Esophagus (tissue), 2 donors: ENCODE results near the gene SREBF2. TPM values are rescaled to one million over a fixed set of nuclear protein-coding genes. Genes with fewer than 3 reads are reported as not detected.
A peak's percentile ranks its signal among the peaks of the same experiment; 100 is the strongest.

Experiments
- H3K27ac ChIP-seq, 2 donors: one replicate each; pipeline ENCODE4 v1.5.1; 2013; ENCODE audit warnings: low read depth in 2 of 2, mild to moderate bottlenecking in 2 of 2, inconsistent platforms in 1 of 2, low read length in 1 of 2, moderate library complexity in 1 of 2
- H3K27me3 ChIP-seq, 2 donors: one replicate each; pipeline ENCODE4 v1.6.1; 2013; ENCODE audit warnings: low read length in 2 of 2, control low read depth in 1 of 2, mild to moderate bottlenecking in 1 of 2; ENCODE audit not compliant: insufficient read depth in 2 of 2, control insufficient read depth in 1 of 2
- H3K36me3 ChIP-seq, 2 donors: one replicate each; pipeline ENCODE4 v1.6.1; 2013; ENCODE audit warnings: low read length in 1 of 2; ENCODE audit not compliant: control insufficient read depth in 2 of 2, insufficient read depth in 2 of 2
- H3K4me1 ChIP-seq, 2 donors: one replicate each; pipeline ENCODE4 v1.6.1; 2013; ENCODE audit warnings: low read length in 1 of 2; ENCODE audit not compliant: control insufficient read depth in 2 of 2, insufficient read depth in 2 of 2
- H3K4me3 ChIP-seq, 2 donors: one replicate each; pipeline ENCODE4 v1.5.1; 2013; ENCODE audit warnings: low read length in 2 of 2, mild to moderate bottlenecking in 2 of 2, low read depth in 1 of 2, moderate library complexity in 1 of 2
- H3K9me3 ChIP-seq, 2 donors: one replicate each; pipeline ENCODE4 v1.6.1; 2013; ENCODE audit warnings: mild to moderate bottlenecking in 2 of 2, low read depth in 1 of 2, low read length in 1 of 2, moderate library complexity in 1 of 2; ENCODE audit not compliant: control insufficient read depth in 2 of 2, insufficient read depth in 1 of 2
- WGBS, 2 donors: extraction: QIAGEN DNeasy Blood & Tissue Kit; methylation state at CpG; one replicate each; pipeline ENCODE4 v1.1.7; 2013; 5-methylcytosine and 5-hydroxymethylcytosine counted together
- polyA plus RNA-seq, 2 donors: library from polyadenylated mRNA; stranded (reverse); fragments of 200-250 nt; gene quantifications; one replicate each; pipeline ENCODE4 v1.2.3, GENCODE V29; 2013
- donor health status: healthy with polysubstance abuse.
- donor health status: Bipolar disorder and iron deficiency.

The SREBF2 gene
- 10 to 100 TPM; 66.4 to 76.4 TPM for polyA plus RNA-seq

DNA sequence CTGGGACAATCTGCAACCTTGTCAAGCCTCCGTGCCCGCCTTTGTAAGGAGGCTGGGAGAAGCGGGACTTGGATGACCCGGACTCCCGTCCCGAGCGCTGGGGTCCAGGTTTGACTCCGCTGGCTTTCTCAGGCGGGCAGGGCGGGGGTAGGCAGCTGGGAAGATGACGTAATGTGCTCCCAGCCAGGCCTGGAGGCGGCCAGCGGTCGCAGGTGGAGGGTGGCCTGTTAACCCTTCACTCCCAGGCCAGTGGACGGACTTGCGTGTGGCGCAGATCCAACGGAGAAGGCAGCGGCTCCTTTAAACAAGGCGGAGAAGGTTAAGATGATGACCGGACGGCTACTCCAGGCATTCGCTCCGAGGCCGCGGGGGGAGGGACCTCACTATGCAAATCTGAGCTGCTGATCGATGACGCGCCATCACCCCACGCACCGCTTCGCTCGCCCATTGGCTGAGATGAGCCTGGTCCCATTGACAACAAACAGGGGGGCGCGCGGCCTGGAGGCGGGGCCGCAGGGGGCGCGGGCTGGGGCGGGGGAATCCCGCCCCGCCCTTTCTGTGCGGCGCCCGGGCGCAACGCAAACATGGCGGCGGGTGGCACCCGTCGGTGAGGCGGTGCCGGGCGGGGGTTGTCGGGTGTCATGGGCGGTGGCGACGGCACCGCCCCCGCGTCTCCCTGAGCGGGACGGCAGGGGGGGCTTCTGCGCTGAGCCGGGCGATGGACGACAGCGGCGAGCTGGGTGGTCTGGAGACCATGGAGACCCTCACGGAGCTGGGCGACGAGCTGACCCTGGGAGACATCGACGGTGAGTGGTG lies at the start of gene SREBF2:
SREBF2 (plus strand) TSS at position 553 of the 816 bp plus-strand sequence; CDS start at position 719, 166 bp downstream.
- Histone ChIP-seq H3K36me3 (peaks cover 0 to 2% of the 10 kb centered on the region in 2 donors), H3K9me3 (no peaks in the 10 kb centered on the region), H3K27ac (peak within 1 kb of the TSS; percentile 94 to 99), H3K27me3 (no peaks in the 10 kb centered on the region), H3K4me3 (peak within 1 kb of the TSS; percentile 74 to 87), H3K4me1 (peaks cover 0 to 2% of the 10 kb centered on the region in 2 donors)
- 0 to 1% methylated on average over 67 to 75 of the region's 75 CpGs for WGBS, 2 donors

DNA sequence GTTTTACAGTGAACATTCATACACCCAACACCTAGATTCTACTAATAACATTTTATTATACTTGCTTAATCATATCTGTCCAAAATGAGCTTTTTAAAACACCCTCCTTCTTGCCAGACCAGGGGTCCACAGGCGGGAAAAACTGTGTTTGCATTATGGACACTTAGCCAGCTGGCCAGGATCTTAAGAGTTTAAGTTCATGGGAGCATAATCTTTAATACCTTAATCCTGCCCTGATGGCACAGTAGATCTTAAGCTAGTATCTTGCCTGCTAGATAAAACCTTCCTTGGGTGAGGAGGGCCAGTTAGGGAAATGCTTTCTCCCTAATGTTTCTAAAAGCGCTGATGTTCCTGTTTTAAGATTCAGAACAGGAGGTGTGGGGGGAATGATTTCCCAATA lies 45.6 kb upstream of the SREBF2 start:
- Histone ChIP-seq H3K36me3 (peaks cover 0 to 2% of the 10 kb centered on the region in 2 donors), H3K27me3 (no peaks in the 10 kb centered on the region), H3K4me1 (no peaks in the 10 kb centered on the region), H3K27ac (no peak overlapping the region), H3K4me3 (no peak overlapping the region), H3K9me3 (no peaks in the 10 kb centered on the region)
- WGBS, 2 donors = 82% methylated on average over 2 of the region's 2 CpGs

DNA sequence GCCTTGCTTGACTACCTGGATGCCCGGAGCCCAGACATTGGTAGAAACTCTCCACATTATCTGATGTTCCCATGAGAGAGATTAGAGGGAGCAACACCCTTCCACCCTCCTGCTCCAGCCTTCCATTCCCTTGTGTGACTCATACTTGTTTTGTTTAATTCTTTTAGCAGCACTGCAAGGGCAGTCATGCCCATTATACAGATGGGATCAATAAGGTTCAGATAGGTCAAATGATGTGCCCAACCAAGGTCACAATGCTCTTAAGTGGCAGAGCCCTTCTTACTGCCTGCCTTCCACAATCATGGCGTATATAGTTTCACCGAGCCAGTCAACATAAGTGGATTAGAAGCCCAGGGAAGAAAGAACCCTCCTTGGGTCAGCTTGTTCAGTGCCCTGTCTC lies 39.0 kb upstream of the SREBF2 start:
- Histone ChIP-seq H3K4me3 (no peak overlapping the region), H3K4me1 (no peaks in the 10 kb centered on the region), H3K9me3 (no peaks in the 10 kb centered on the region), H3K36me3 (no peaks in the 10 kb centered on the region), H3K27me3 (no peaks in the 10 kb centered on the region), H3K27ac (no peak overlapping the region)
- WGBS, 2 donors = 97 to 100% methylated on average over 3 of the region's 3 CpGs

DNA sequence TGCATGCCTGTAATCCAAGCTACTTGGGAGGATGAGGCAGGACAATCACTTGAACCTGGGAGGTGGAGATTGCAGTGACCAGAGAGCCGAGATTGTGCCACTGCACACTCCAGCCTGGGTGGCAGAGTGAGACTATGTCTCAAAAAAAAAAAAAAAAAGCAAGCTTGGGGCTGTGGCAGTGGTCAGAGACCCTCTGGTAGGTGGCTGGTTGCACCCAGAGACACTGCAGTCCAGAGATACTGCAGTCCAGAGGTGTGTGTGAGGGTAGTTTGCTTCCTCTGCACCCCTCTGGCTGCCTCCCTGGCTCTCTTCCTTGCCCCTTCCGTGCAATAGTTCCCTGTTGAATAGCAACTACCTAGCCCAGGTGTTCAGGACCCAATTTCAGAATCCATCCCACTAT lies 34.2 kb upstream of the SREBF2 start:
- WGBS, 2 donors = 98 to 100% methylated on average over 2 of the region's 2 CpGs
- no peak overlapping the region for H3K27ac ChIP-seq
- peaks cover 2 to 4% of the 10 kb centered on the region in 2 donors for H3K4me1 ChIP-seq

DNA sequence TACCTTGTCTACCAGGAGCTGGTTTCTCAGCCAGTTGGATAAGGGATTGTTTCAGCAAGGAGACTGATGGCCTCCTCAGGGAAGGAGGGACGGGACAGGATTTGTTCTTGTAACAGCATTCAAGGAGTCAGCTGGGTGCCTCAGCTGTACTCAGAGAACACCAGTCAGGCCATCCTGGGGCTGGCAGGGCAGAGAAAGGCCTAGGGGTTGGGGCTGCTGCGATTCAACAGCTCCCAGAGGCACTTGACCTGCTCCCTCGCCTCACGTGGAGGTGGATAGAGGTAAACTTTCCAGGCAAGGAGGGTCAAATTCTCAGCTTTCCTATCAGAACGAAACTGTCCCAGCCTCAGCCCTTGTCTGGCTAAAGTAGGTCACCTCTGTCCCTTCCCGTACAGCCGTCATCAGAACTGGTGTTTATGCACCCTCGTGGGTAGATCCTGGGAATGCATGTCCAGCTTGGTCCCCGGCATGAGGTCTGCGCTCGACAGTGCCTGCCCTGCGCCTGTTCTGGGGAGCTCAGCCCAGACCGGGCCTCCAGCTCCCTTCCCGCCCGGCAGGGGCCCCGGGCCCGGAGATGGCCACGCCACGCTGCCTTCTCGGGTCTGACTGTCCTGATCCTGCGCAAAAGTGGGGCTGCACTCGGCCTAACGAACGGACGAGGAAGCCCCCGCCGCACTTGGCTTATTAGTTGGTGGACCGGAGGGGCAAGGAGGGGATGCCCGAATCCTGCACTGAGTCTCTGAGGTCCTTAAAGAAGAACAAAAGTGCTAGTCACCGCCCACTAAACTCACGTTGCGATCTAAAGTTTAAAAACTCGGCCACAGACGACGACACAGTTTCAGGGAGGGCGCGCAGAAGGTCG lies 33.2 kb upstream of the SREBF2 start:
- H3K4me3 ChIP-seq = peak overlapping the region; percentile 76 to 85
- WGBS, 2 donors = 14% methylated on average over 37 to 38 of the region's 38 CpGs
- no peaks in the 10 kb centered on the region for H3K9me3 ChIP-seq
- peak overlapping the region; percentile 72 to 86 for H3K27ac ChIP-seq
- no peaks in the 10 kb centered on the region for H3K27me3 ChIP-seq
- peaks cover 2 to 4% of the 10 kb centered on the region in 2 donors for H3K4me1 ChIP-seq
- no peaks in the 10 kb centered on the region for H3K36me3 ChIP-seq

More for the DNA sequence above, 34.2 kb upstream of the SREBF2 start:
- Histone ChIP-seq H3K27me3 (no peaks in the 10 kb centered on the region), H3K36me3 (no peaks in the 10 kb centered on the region), H3K9me3 (no peaks in the 10 kb centered on the region), H3K4me3 (no peak overlapping the region)

DNA sequence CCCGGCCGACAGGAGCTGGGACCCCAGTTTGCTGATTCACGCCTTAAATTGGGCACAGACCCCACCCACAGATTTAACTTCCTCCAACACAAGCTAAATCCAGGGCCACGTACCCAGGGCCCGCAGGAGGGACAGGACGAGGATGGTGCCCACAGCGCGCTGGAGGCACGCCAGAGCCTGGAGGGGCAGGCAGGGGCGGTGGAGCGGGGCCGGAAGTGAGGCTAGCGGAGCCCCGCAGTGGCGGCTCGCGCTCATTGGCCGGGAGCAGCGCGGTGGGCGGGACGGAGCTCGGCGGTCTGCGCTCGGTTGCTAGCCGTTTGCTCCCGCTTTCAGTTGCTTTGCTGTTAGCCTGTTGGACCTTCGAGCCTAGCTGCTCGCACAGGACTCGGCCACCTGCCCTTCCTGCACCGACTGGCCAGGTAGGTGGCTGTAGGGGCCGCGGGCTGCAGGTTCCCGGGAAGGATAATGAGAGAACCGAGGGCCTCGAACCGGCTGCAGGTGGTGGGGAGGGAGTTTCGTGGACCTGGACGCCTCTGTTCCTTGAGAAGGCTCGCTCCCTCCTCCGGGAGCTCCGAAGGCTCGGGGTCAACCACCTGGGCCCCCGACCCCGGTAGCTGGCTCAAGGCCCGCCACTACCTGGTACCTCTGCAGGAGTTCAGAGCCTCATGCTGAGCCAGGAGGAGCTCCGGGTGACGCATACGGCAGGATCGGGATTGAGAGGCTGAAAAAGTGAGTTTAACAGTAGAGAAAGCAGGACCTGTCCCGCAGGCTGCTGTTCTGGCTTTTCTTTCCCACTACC lies 32.4 kb upstream of the SREBF2 start, which contains the start of gene CCDC134:
CCDC134 (plus strand) TSS at position 332 of the 799 bp plus-strand sequence. CDS start 8,212 bp downstream, outside the sequence.
- H3K9me3 ChIP-seq = no peaks in the 10 kb centered on the region
- no peaks in the 10 kb centered on the region for H3K27me3 ChIP-seq
- peak within 1 kb of the TSS; percentile 76 to 85 for H3K4me3 ChIP-seq
- no peaks in the 10 kb centered on the region for H3K36me3 ChIP-seq
- peak within 1 kb of the TSS; percentile 86 to 87 for H3K27ac ChIP-seq
- 0 to 1% methylated on average over 52 of the region's 52 CpGs for WGBS, 2 donors
- H3K4me1 ChIP-seq = peaks cover 2 to 4% of the 10 kb centered on the region in 2 donors

DNA sequence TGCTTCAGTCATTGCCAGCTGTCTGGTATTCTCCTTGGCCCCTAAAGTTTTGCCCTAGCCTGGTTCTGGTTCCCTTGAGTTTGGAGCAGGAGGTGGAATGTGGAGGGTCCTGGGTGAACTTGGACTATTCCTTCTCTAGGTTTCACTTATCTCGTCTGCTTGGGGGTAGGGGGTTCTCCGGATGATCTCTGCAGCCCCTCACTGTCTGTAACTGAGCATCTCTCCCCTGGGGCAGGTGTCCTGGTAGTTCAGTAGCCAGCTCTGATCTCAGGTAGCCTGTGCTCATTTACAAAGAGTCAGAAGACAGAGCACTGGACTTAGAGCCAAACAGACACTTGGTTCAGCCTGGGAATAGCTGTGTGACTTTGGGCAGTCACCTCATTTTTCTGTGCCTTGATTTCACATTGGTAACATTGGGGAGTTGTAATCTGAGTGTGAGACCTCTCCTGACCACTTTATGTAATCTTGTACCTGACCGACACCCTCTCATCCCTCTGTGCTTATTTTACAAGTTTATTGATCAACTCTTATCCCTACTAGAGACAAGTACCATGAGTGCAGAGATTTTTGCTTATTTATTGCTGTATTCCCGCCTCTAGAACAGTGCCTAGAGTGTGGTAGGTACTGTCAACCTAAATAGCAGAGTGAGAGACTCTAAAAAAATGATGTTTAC lies 31.6 kb upstream of the SREBF2 start:
- no peaks in the 10 kb centered on the region for H3K9me3 ChIP-seq
- WGBS, 2 donors = 20 to 21% methylated on average over 4 of the region's 4 CpGs

DNA sequence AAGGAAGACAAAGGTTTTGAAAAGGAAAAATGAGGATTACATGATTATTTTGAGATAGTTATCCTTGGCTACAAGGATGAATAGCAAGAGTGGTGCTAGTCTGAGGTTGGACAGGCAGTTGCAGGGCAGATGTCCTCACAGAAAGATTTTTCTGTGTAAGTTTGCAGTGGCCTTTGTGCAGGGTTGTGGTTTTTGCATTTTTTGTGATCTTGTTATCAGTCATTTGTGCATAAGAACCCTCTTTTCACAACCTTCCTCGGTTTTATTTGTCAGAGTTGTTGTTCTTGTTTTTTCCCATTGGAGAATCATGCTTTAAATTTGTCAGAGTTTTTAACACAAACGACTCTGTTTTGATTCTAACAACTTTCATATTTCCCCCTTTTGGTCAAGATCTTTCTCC lies 31.0 kb upstream of the SREBF2 start:
- H3K9me3 ChIP-seq = no peaks in the 10 kb centered on the region
- H3K4me3 ChIP-seq = peak overlapping the region in 1 of 2 donors; percentile 9
- no peaks in the 10 kb centered on the region for H3K27me3 ChIP-seq
- WGBS, 2 donors = 45 to 48% methylated on average over 2 of the region's 2 CpGs
- peaks cover 2 to 4% of the 10 kb centered on the region in 2 donors for H3K4me1 ChIP-seq
- no peaks in the 10 kb centered on the region for H3K36me3 ChIP-seq
- no peak overlapping the region for H3K27ac ChIP-seq

More for the DNA sequence above, 31.6 kb upstream of the SREBF2 start:
- Histone ChIP-seq H3K36me3 (no peaks in the 10 kb centered on the region), H3K4me1 (peaks cover 2 to 4% of the 10 kb centered on the region in 2 donors), H3K27me3 (no peaks in the 10 kb centered on the region), H3K4me3 (peak overlapping the region; percentile 76 to 85), H3K27ac (peak overlapping the region in 1 of 2 donors; percentile 87)
